Retinal pigment epithelial cell (primary cell): Measurements from ENCODE around the gene DHX29.
A peak's percentile ranks its signal among the peaks of the same experiment; 100 is the strongest.

Experiments used
- DNase-seq: peaks from one replicate; pipeline ENCODE4 v3.0.0-alpha.2; 2010; ENCODE audit warnings: low read depth
- H3K4me3 ChIP-seq: 2 replicates; pipeline ENCODE4 v1.5.1; 2011; ENCODE audit warnings: mild to moderate bottlenecking, low read length, control low read depth, moderate library complexity
- CTCF ChIP-seq: conservative IDR thresholded peaks from 2 replicates; pipeline ENCODE4 v1.5.1; 2011; ENCODE audit warnings: low read depth, low read length, control low read depth, inconsistent platforms

The DHX29 gene

GRCh38 chr5:55300890-55301289 is 6.6 kb downstream of the DHX29 start:
- H3K4me3 ChIP-seq = no peak overlapping the region
- no peak for TF ChIP-seq CTCF
- DNase-seq = no peak

- TF ChIP-seq CTCF = no peak
- H3K4me3 ChIP-seq = no peak overlapping the region
These were observed 12.6 kb downstream of the DHX29 start for GRCh38 chr5:55294935-55295334.

GRCh38 chr5:55290991-55291390 is 16.5 kb downstream of the DHX29 start:
- TF ChIP-seq CTCF = no peak
- H3K4me3 ChIP-seq = no peak overlapping the region
- DNase-seq = no peak

More at GRCh38 chr5:55294935-55295334, 12.6 kb downstream of the DHX29 start:
- DNase-seq = no peak

GRCh38 chr5:55289808-55290207 is 17.7 kb downstream of the DHX29 start:
- H3K4me3 ChIP-seq = no peak overlapping the region
- no peak for TF ChIP-seq CTCF
- no peak for DNase-seq

- DNase-seq = no peak
- no peak for TF ChIP-seq CTCF
- H3K4me3 ChIP-seq = no peak overlapping the region
These were observed 21.0 kb downstream of the DHX29 start for GRCh38 chr5:55286411-55286933.

- no peak for TF ChIP-seq CTCF
- DNase-seq = peak; percentile 92
- no peak overlapping the region for H3K4me3 ChIP-seq
These were observed 28.7 kb downstream of the DHX29 start for GRCh38 chr5:55278778-55279177.

- H3K4me3 ChIP-seq = no peak overlapping the region
- DNase-seq = peak; percentile 94
- no peak for TF ChIP-seq CTCF
These were observed 30.7 kb downstream of the DHX29 start for GRCh38 chr5:55276771-55277170.
